HepG2 (cell line): ENCODE measurements around the gene DOCK1.

Source experiments
- AHR ChIP-seq: IDR thresholded peaks from 2 replicates; pipeline ENCODE4 v1.6.1; 2018; ENCODE audit warnings: missing genetic modification reagents, missing compliant biosample characterization
- HDAC6 ChIP-seq: fragments of 200-600 bp; sonication (generic); IDR thresholded peaks from 2 replicates; pipeline ENCODE4 v1.7.0; 2017; ENCODE audit warnings: mild to moderate bottlenecking, antibody characterized with exemption, low read length, low read depth
- MAFG ChIP-seq: sonication (generic); formaldehyde crosslinking; IDR thresholded peaks from 2 replicates; pipeline ENCODE4 v1.5.1; 2020; ENCODE audit warnings: mild to moderate bottlenecking, missing genetic modification reagents
- SIX4 ChIP-seq: sonication (generic); formaldehyde crosslinking; IDR thresholded peaks from 2 replicates; pipeline ENCODE4 v1.4.0; 2020; ENCODE audit warnings: missing genetic modification reagents
- ZNF503 ChIP-seq: sonication (generic); formaldehyde crosslinking; IDR thresholded peaks from 2 replicates; pipeline ENCODE4 v1.4.0; 2020; ENCODE audit warnings: missing genetic modification reagents
- ZNF775 ChIP-seq: sonication (generic); formaldehyde crosslinking; IDR thresholded peaks from 2 replicates; pipeline ENCODE4 v1.4.0; 2020; ENCODE audit warnings: missing genetic modification reagents, mild to moderate bottlenecking, moderate library complexity, borderline replicate concordance
- TF ChIP-seq, protein P1 (sequence below): IDR thresholded peaks from 2 replicates; pipeline ENCODE4 v1.6.1; 2016

DNA sequence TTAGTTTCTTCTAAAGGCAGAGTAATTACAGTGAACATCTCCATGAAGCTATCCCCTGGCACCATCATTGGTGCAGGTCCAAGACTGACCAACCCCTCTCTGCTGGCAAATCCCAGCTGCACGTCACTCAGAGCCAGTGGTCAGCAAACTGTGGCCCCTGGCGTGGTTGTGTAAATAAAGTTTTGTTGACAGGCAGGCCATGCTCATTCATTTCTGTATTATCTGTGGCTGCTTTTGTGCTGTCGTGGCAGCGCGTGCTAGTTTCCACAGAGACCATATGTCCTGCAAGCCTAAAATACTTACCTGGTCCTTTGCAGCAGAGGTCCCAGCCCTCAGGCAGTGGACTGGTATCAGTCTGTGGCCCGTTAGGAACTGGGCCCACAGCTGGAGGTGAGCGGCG lies 526.3 kb downstream of the DOCK1 start:
- TF ChIP-seq, protein P1, sequence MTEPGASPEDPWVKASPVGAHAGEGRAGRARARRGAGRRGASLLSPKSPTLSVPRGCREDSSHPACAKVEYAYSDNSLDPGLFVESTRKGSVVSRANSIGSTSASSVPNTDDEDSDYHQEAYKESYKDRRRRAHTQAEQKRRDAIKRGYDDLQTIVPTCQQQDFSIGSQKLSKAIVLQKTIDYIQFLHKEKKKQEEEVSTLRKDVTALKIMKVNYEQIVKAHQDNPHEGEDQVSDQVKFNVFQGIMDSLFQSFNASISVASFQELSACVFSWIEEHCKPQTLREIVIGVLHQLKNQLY = no peak
- TF ChIP-seq SIX4 (CRISPR knock-in tag) (no peak), ZNF503 (CRISPR knock-in tag) (no peak), MAFG (CRISPR knock-in tag) (no peak), HDAC6 (no peak), AHR (CRISPR knock-in tag) (no peak), ZNF775 (CRISPR knock-in tag) (no peak)
